IPS DF 4.7 (cell line): ENCODE data around the gene FAM193B.

Experiments used
- DNase-seq: peaks from one replicate; pipeline ENCODE4 v3.0.0-alpha.2; 2013; ENCODE audit warnings: low spot score; ENCODE audit errors: extremely low read depth

FAM193B gene

GRCh38 chr5:177516601-177517568 is 37.5 kb downstream of the FAM193B start, which contains the start of gene DDX41:
TSS of gene DDX41 (minus strand) at chr5:177516961. CDS start at chr5:177516945, 16 bp downstream.
- peak; percentile 95 for DNase-seq

DNA sequence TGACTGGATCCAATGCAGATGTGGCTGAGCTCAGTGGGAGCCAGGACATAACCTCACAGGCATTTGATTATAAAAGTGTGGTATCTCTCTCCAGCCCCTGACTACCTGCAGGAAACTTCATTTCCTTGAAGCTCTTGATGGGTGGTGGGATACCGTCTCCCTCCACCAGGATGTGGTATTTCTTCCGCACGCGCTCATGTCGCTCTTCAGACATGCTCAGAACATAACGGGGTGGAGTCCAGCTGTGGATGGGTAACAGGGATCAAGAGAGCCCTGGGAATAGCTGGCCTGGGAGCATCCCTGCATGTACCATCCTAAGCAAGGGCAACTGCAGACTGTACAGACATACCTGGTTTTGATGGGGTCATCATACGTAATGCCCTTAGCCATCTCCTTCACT is 38.8 kb downstream of the FAM193B start:
- no peak for DNase-seq

GRCh38 chr5:177514541-177514940 is 39.8 kb downstream of the FAM193B start:
- no peak for DNase-seq

GRCh38 chr5:177513500-177513899 is 40.9 kb downstream of the FAM193B start:
- no peak for DNase-seq

GRCh38 chr5:177512736-177513380 is 41.5 kb downstream of the FAM193B start:
- no peak for DNase-seq

- no peak for DNase-seq
Observed at GRCh38 chr5:177511796-177512675, 42.3 kb downstream of the FAM193B start.

GRCh38 chr5:177511181-177511580 is 43.2 kb downstream of the FAM193B start:
- DNase-seq: no peak

DNA sequence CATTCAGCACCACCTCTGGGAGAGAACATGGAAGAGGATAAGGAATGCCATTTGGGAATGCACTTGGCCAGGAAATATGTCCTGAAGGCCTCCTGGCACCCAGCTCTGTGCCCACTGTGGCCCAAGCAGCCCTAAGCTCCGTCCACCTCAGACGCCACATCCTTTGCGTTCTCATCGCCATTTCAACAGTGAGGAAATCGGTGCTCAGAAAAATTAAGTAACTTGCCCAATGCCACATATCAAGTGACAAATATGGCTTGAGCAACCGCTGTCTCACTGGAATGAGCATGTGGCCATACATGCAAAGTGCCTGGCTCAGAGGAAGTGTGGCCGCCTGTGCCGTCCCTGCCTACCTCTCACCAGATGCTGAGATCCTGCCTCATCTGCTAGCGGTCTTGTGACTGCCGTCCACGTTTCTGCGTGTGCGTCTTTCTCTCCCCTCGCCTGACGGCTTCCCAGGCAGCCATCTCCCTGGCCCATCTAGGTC is 43.8 kb downstream of the FAM193B start:
- no peak for DNase-seq

- no peak for DNase-seq
Observed at GRCh38 chr5:177509991-177510566, 44.3 kb downstream of the FAM193B start.

GRCh38 chr5:177509381-177509951 is 44.9 kb downstream of the FAM193B start, which contains the start of gene DOK3:
TSS of gene DOK3 (minus strand) at chr5:177509826. CDS start at chr5:177509540, 286 bp downstream.
- no peak for DNase-seq

GRCh38 chr5:177508837-177509236 is 45.5 kb downstream of the FAM193B start:
- DNase-seq: no peak

DNA sequence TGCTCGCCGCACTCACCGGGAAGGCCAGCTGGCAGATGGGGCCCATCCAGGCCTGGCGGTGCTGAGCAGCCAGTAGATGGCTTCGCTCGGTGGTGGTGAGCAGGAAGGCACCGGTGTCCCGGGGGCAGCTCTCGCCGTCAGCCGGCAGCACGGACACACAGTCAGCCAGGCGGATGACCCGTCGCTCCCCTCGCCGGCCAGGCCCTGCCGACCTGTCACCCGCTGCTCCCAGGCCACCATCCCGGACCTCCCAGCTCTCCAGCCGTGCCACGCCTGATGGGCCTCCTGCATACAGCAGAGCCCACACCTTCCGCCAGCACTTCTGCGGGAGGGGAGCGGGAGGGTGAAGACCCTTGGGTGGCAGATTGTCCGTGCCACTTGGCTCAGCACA is 46.1 kb downstream of the FAM193B start:
- no peak for DNase-seq

- DNase-seq: no peak
Observed at GRCh38 chr5:177507596-177508220, 46.7 kb downstream of the FAM193B start.

GRCh38 chr5:177507165-177507564 is 47.2 kb downstream of the FAM193B start:
- DNase-seq: no peak

DNA sequence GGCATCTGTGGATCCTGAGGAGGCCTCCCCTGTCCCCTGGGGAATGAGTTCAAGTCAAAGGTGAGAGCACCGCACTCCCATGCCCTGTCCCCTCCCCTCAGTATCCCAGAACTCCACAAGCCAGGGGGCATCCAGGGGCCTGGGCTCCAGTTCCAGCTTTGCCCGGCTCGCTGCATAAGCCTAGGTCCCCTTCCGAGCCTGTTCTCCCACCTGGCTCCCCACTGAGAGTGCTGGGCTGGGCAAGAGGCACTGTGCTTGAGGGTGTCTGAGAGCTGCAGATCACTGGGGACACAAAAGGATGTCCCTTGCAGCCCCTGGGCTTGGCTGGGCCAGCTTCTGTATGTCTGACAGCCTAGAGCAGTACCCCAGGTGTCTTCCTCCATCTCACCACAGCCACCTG is 49.3 kb downstream of the FAM193B start:
- DNase-seq: no peak

DNA sequence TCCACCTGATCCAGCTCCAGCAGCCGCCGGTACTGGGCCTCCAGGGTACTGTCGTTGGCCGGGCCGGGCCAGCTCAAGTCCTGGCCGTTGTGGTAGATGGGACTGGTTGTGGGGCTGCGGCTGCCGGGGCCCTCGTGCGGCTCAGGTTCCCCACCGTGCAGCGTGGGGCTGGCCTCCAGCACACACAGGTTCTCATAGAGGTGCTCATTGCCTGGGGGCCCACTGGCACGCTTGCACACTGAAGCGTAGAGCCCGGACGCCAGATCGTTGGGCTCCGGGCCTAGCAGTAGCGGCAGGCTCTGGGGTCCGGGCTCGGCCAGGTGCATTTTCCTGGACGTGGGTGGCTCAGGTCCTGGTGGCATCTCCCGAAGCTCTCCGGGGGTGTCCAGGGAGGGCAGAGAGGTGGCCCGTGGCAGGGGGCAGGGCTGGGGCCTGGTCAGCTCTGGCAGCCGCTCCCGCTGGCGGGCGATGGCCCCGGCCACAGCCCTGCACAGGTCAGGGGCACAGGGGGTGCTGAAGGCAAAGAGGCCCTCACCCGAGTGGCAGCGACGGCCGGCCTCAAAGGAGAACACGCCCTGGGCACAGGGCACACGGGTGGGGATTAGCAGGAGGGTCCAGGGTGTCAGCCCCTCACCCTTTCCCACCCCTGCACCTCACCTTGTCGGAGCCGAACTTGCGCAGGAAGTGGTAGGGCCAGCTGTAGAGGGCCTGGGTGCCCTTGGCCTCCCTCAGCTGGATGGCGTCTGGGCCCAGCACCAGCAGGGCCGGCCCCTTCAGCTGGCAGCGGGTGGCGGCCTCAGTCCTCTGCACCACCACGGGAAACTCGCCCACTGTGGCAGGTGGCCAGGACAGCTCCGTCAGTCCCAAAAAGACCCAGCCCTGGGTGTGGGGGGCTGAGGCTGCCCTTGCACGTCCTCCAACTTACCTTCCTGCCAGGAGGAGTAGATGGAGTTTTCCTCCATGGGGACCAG is 50.0 kb downstream of the FAM193B start:
- no peak for DNase-seq

- no peak for DNase-seq
Observed at GRCh38 chr5:177503351-177504085, 50.8 kb downstream of the FAM193B start.

DNA sequence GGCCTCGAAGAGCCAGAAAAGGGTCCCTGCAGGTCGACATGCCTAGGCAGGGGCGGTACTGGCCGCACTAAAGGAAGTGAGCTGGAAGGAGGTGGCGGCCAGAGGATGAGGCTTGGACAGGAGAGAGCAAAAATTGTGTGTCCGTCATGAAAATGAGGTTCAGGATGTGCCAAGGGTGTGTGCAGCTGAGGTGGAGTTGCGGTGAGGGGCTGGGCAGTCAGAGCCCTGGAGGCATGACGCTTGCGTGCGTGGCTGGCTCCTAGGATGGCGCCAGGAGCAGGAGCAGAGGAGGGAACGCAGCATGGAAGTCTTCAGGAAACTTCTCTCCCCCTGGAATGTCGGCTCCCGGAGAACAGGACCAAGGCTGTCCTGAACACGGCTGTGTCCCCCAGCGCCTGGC is 51.5 kb downstream of the FAM193B start:
- no peak for DNase-seq
